Trophoblast cell (in vitro differentiated cells and primary cell): ENCODE data around the gene DNAJB4.

ENCODE experiments used
- DNase-seq, 2 donors: peaks; one replicate each; pipeline ENCODE4 v3.0.0-alpha.2; 2016
- H2AFZ ChIP-seq: 2 replicates; pipeline ENCODE4 v1.6.1; 2013; ENCODE audit warnings: low read length, moderate library complexity, mild to moderate bottlenecking; ENCODE audit not compliant: insufficient read depth, poor library complexity
- H2AK5ac ChIP-seq: 2 replicates; pipeline ENCODE4 v1.6.1; 2013; ENCODE audit warnings: mild to moderate bottlenecking, low read length
- H2BK120ac ChIP-seq: 2 replicates; pipeline ENCODE4 v1.6.1; 2013; ENCODE audit warnings: low read length, mild to moderate bottlenecking, moderate library complexity; ENCODE audit not compliant: insufficient read depth, poor library complexity
- H2BK12ac ChIP-seq: 2 replicates; pipeline ENCODE4 v1.6.1; 2013; ENCODE audit warnings: mild to moderate bottlenecking, low read length, moderate library complexity
- H2BK5ac ChIP-seq: 2 replicates; pipeline ENCODE4 v1.6.1; 2013; ENCODE audit warnings: low read length, low read depth, moderate library complexity, mild to moderate bottlenecking; ENCODE audit not compliant: poor library complexity
- H3K14ac ChIP-seq: 2 replicates; pipeline ENCODE4 v1.6.1; 2013; ENCODE audit warnings: mild to moderate bottlenecking, low read length
- H3K18ac ChIP-seq: 2 replicates; pipeline ENCODE4 v1.6.1; 2013; ENCODE audit warnings: mild to moderate bottlenecking, low read length
- H3K23ac ChIP-seq: 2 replicates; pipeline ENCODE4 v1.6.1; 2013; ENCODE audit warnings: low read length
- H3K27ac ChIP-seq: 2 replicates; pipeline ENCODE4 v1.5.1; 2013; ENCODE audit warnings: low read depth, mild to moderate bottlenecking, inconsistent platforms, low read length, moderate library complexity
- H3K27me3 ChIP-seq: 2 replicates; pipeline ENCODE4 v1.6.1; 2013; ENCODE audit warnings: inconsistent platforms, mild to moderate bottlenecking, low read length, moderate library complexity; ENCODE audit not compliant: insufficient read depth
- H3K36me3 ChIP-seq, 2 experiments: 1 replicate in 1 of 2; 2 replicates in 1 of 2; pipeline ENCODE4 v1.6.1; 2013; ENCODE audit warnings: low read length in 2 of 2, mild to moderate bottlenecking in 2 of 2, moderate library complexity in 1 of 2; ENCODE audit not compliant: insufficient read depth in 2 of 2, control insufficient read depth in 1 of 2
- H3K4ac ChIP-seq: 2 replicates; pipeline ENCODE4 v1.6.1; 2013; ENCODE audit warnings: low read depth, mild to moderate bottlenecking, low read length, moderate library complexity
- H3K4me1 ChIP-seq, 2 experiments: 1 replicate in 1 of 2; 2 replicates in 1 of 2; pipeline ENCODE4 v1.6.1; 2013; ENCODE audit warnings: low read length in 2 of 2, mild to moderate bottlenecking in 2 of 2, moderate library complexity in 1 of 2; ENCODE audit not compliant: insufficient read depth in 2 of 2, control insufficient read depth in 1 of 2
- H3K4me2 ChIP-seq: 2 replicates; pipeline ENCODE4 v1.6.1; 2013; ENCODE audit warnings: inconsistent platforms, mild to moderate bottlenecking, low read length, moderate library complexity
- H3K4me3 ChIP-seq: 2 replicates; pipeline ENCODE4 v1.5.1; 2013; ENCODE audit warnings: mild to moderate bottlenecking, low read depth, low read length, inconsistent platforms
- H3K79me1 ChIP-seq: one replicate; pipeline ENCODE4 v1.6.1; 2013; ENCODE audit warnings: low read length
- H3K79me2 ChIP-seq: 2 replicates; pipeline ENCODE4 v1.6.1; 2013; ENCODE audit warnings: low read length, mild to moderate bottlenecking; ENCODE audit not compliant: control insufficient read depth, insufficient read depth, poor library complexity
- H3K9ac ChIP-seq: 2 replicates; pipeline ENCODE4 v1.6.1; 2013; ENCODE audit warnings: mild to moderate bottlenecking, low read length
- H3K9me3 ChIP-seq: 2 replicates; pipeline ENCODE4 v1.6.1; 2013; ENCODE audit warnings: low read depth, mild to moderate bottlenecking, control low read depth, inconsistent platforms, low read length; ENCODE audit not compliant: insufficient read depth
- H4K12ac ChIP-seq: 2 replicates; pipeline ENCODE4 v1.6.1; 2013; ENCODE audit warnings: low read depth, mild to moderate bottlenecking, low read length, moderate library complexity
- H4K8ac ChIP-seq: 2 replicates; pipeline ENCODE4 v1.6.1; 2013; ENCODE audit warnings: low read depth, mild to moderate bottlenecking, low read length, moderate library complexity
- H4K91ac ChIP-seq: one replicate; pipeline ENCODE4 v1.6.1; 2013; ENCODE audit warnings: low read depth, mild to moderate bottlenecking, low read length, moderate library complexity
- WGBS: extraction: QIAGEN DNeasy Blood & Tissue Kit; methylation state at CpG from one replicate; pipeline ENCODE4 v1.1.7; 2013; ENCODE audit warnings: missing lambda C conversion rate; ENCODE audit not compliant: insufficient read length, insufficient coverage; ENCODE audit errors: extremely low coverage; 5-methylcytosine and 5-hydroxymethylcytosine counted together

Gene DNAJB4

GRCh38 chr1:78048446-78048845, 43.7 kb downstream of the DNAJB4 start:
- Histone ChIP-seq H2AK5ac (no peak overlapping the region), H3K4ac (no peak overlapping the region), H4K12ac (no peak overlapping the region), H3K4me3 (no peak overlapping the region), H3K23ac (no peak overlapping the region), H2BK12ac (no peak overlapping the region), H4K91ac (no peak overlapping the region), H3K79me2 (no peaks in the 10 kb centered on the region), H3K4me1 (peaks cover 0 to 2% of the 10 kb centered on the region in 2 experiments), H3K4me2 (no peak overlapping the region), H2BK120ac (no peak overlapping the region), H3K14ac (no peak overlapping the region), H3K36me3 (no peaks in the 10 kb centered on the region), H3K27ac (no peak overlapping the region), H4K8ac (no peak overlapping the region), H3K27me3 (peaks cover 16% of the 10 kb centered on the region), H2BK5ac (no peak overlapping the region), H3K9ac (no peak overlapping the region), H2AFZ (no peak overlapping the region), H3K79me1 (no peaks in the 10 kb centered on the region), H3K9me3 (peaks cover 2% of the 10 kb centered on the region), H3K18ac (no peak overlapping the region)
- no peak for DNase-seq
- no CpG with 5 or more reads among the region's 3 CpGs for WGBS

GRCh38 chr1:78049396-78049795, 44.7 kb downstream of the DNAJB4 start:
- no peak overlapping the region for H3K18ac ChIP-seq
- no peak overlapping the region for H4K8ac ChIP-seq
- H3K79me1 ChIP-seq, result no peaks in the 10 kb centered on the region
- H3K27me3 ChIP-seq, result peaks cover 16% of the 10 kb centered on the region
- no peak overlapping the region for H3K9ac ChIP-seq
- no peak overlapping the region for H2BK5ac ChIP-seq
- no peak overlapping the region for H2AK5ac ChIP-seq
- no peak for DNase-seq
- no peaks in the 10 kb centered on the region for H3K36me3 ChIP-seq
- no peak overlapping the region for H2BK12ac ChIP-seq
- H3K4me2 ChIP-seq, result no peak overlapping the region
- no peak overlapping the region for H3K14ac ChIP-seq
- H3K27ac ChIP-seq, result no peak overlapping the region
- no peak overlapping the region for H3K4ac ChIP-seq
- H4K91ac ChIP-seq, result no peak overlapping the region
- no peak overlapping the region for H3K4me3 ChIP-seq
- no peak overlapping the region for H2AFZ ChIP-seq
- no peak overlapping the region for H2BK120ac ChIP-seq
- peaks cover 0 to 2% of the 10 kb centered on the region in 2 experiments for H3K4me1 ChIP-seq
- no peak overlapping the region for H3K23ac ChIP-seq
- H4K12ac ChIP-seq, result no peak overlapping the region
- H3K9me3 ChIP-seq, result peaks cover 2% of the 10 kb centered on the region
- no peaks in the 10 kb centered on the region for H3K79me2 ChIP-seq
- WGBS, result no CpG with 5 or more reads among the region's 4 CpGs

DNA sequence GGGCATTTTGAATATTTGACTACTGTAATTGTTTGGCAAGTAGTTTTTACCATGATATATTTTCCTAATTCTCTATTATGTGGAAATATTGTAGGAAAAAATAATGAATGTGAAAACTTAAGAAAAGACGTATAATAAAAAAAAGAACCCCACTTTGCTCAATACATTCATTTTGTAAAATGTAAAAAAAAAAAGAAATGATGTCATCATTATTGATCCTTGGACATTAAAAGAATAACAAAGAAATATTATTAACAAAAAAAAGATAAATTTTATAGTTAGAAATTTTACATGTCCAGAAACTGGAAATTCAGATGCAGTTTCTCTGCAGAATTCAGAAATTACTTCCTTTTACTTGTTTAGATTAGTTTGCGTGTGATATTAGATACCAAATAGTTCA, 46.3 kb downstream of the DNAJB4 start:
- Histone ChIP-seq H3K9me3 (peaks cover 2% of the 10 kb centered on the region), H3K79me1 (no peaks in the 10 kb centered on the region), H3K4me2 (no peak overlapping the region), H3K36me3 (no peaks in the 10 kb centered on the region), H4K8ac (no peak overlapping the region), H3K23ac (no peak overlapping the region), H3K9ac (no peak overlapping the region), H2AFZ (no peak overlapping the region), H4K91ac (no peak overlapping the region), H2BK120ac (no peak overlapping the region), H3K4me3 (no peak overlapping the region), H2BK5ac (no peak overlapping the region), H2AK5ac (no peak overlapping the region), H3K27me3 (peaks cover 6% of the 10 kb centered on the region), H2BK12ac (no peak overlapping the region), H3K79me2 (no peaks in the 10 kb centered on the region), H3K14ac (no peak overlapping the region), H3K4ac (no peak overlapping the region), H3K18ac (no peak overlapping the region), H3K27ac (no peak overlapping the region), H4K12ac (no peak overlapping the region), H3K4me1 (peaks cover 0 to 1% of the 10 kb centered on the region in 2 experiments)
- DNase-seq, result no peak
- WGBS, result no CpG with 5 or more reads among the region's 2 CpGs

DNA sequence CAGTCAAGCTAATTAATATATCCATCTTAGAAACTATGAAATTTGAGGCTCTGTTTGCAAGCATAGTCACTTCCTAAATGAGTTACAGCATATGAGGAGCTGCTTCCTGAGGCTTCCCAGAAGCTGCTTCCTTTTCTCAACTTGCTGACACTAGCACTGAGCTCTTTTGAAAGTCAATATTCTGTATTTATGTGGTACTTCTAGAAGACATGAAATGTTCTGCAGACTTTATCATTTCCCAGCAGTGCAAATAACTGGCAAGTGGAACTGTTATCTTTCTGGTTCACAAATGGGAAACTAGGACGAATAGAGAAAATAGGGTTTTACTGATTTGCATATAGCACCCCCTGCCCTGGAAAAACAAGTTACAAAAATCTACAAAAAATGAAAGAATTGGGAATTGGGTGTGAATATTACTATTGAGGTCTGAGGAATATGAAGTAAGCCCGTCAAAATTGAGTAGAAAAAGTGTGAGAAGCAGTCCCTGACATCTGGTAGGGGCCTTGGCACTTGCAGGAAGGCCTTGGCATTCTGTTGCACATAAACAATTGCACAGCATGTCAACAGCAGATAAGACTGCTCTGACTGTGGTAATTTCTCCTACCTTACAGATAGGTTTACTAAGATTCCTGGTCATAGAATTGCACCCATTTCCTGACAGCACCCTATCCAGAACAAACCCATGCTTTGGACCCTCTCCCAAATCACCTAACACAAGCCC, 48.1 kb downstream of the DNAJB4 start:
- H2BK12ac ChIP-seq, result no peak overlapping the region
- H2AFZ ChIP-seq, result no peak overlapping the region
- no peak overlapping the region for H2BK5ac ChIP-seq
- no peaks in the 10 kb centered on the region for H3K4me1 ChIP-seq
- H3K4ac ChIP-seq, result no peak overlapping the region
- no CpG with 5 or more reads among the region's 2 CpGs for WGBS
- no peak for DNase-seq
- H2BK120ac ChIP-seq, result no peak overlapping the region
- H4K8ac ChIP-seq, result no peak overlapping the region
- no peak overlapping the region for H3K4me3 ChIP-seq
- no peak overlapping the region for H3K23ac ChIP-seq
- H3K79me1 ChIP-seq, result no peaks in the 10 kb centered on the region
- H4K12ac ChIP-seq, result no peak overlapping the region
- no peaks in the 10 kb centered on the region for H3K79me2 ChIP-seq
- H3K4me2 ChIP-seq, result no peak overlapping the region
- no peak overlapping the region for H3K9ac ChIP-seq
- no peak overlapping the region for H2AK5ac ChIP-seq
- H3K9me3 ChIP-seq, result no peaks in the 10 kb centered on the region
- no peak overlapping the region for H3K27ac ChIP-seq
- H3K36me3 ChIP-seq, result no peaks in the 10 kb centered on the region
- no peak overlapping the region for H3K18ac ChIP-seq
- no peaks in the 10 kb centered on the region for H3K27me3 ChIP-seq
- H4K91ac ChIP-seq, result no peak overlapping the region
- H3K14ac ChIP-seq, result no peak overlapping the region
